Measurements from ENCODE around the gene PLEKHA5.
"Not testable (repeated sequence)": the region's sequence is repeated elsewhere in the genome, so short reads cannot be mapped to it uniquely, and the experiment has no call there.

PLEKHA5 gene

GRCh38 chr12:19410629-19411185 lies 281.2 kb downstream of the PLEKHA5 start:
- no peak for DNase-seq (ENCODE audit: low read depth)

DNA sequence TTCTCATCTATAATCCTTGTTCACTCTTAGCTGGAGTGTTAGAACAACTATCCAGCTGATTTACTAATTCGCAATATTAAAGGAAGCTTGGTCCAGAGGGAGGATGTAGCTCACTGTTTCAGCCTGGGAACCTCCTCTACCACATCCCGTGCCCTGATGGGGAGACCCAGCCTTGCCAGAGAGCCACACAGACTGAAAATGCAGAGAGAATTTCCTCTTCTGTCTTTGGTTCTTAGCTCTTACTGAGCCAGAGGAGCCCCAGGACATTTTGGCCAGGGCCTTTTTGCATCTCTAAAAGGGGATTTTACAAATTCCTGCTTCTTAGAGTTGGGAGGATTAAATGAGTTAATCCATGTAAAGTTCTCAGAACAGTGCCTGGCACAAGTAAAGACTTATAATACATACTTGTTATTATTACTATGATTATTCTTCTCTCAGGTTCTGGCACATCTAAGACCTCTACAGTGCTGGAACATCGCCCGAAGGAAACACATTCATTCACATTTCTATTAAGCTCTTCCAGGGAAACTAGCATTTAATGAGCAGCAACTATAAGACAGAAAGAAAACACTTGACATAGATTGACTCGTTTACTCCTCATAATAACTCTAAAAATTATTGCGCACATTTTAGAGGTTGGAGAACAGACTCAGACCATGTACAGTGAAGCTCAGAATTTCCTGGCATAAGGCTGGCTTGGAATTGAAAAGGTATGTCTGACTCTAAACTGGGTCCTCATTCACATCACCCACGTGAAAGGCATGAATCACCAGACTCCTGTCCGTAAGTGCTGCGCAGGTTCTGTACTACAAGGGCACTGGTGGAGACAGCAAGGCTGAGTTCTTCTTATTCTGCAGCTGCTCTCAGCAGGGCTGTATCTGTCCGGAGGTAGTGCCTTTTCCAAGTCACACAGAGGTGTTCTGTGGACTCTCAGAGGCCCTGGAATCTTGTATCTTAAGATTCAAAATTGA lies 282.0 kb downstream of the PLEKHA5 start:
- no peak for DNase-seq (ENCODE audit: low read depth)

DNA sequence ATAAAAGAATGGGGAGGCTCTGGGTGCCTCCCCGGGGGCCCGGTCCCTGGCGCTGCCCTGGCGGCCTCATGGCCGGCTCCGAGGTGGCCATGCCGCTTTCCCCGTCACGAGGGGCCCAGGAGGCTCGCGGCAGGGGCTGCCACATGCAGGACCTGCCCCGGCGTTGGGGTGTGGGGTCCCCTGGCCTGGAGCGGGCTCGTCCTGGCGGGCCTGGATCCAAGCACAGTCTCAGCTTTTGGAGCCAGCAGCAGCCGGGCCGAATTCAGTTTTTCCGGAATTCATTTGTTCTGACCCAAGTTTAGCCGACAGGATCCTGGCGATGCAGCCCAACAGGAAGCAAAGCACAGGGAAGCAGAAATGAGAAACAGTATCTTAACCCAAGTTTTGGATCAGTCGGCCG lies 283.3 kb downstream of the PLEKHA5 start:
- DNase-seq (ENCODE audit: low read depth): no peak

DNA sequence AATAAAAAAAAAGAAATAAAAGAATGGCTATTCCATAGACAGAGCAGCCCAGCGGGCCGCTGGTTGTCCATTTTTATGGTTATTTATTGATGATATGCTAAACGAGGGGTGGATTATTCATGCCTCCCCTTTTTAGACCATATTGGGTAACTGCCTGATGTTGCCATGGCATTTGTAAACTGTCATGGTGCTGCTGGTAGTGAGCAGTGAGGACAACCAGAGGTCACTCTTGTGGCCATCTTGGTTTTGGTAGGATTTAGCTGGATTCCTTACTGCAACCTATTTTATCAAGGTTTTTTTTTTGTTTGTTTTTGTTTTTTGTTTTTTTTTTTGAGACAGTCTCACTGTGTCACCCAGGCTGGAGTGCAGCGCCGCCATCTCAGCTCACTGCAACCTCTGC lies 284.0 kb downstream of the PLEKHA5 start:
- DNase-seq (ENCODE audit: low read depth): not testable (repeated sequence)

- no peak for DNase-seq (ENCODE audit: low read depth)
Measured at GRCh38 chr12:19415563-19415962, 286.0 kb downstream of the PLEKHA5 start.

GRCh38 chr12:19419086-19419485 lies 289.6 kb downstream of the PLEKHA5 start:
- no peak for DNase-seq (ENCODE audit: low read depth)

DNA sequence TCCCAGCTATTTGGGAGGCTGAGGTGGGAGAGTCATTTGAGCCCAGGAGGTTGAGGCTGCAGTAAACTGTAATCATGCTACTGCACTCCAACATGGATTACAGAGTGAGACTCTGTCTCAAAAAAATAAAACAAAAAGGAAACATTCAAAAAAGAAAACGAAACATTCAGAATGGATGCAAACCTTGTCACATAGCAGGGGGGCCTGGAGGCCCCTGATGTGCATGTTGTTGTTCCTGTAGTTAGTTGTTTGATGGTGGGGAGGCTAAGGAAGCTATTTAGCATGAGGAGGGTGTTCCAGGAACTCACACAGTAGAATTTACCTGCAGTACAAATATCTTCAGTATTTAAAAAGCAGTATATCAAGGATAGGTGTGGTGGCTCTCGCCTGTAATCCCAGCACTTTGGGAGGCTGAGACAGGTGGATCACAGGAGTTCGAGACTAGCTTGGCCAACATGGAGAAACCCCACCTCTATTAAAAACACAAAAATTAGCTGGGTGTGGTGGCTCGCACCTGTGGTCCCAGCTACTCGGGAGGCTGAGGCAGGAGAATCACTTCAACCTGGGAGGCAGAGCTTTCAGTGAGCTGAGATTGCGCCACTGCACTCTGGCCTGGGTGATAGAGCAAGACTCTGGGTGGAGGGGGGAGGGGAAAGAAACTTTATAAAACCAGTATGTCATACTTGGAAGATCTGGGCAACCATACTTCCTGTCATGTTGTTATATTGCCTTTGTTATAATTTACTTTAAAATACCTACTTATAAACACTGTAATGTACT lies 292.2 kb downstream of the PLEKHA5 start:
- no peak for DNase-seq (ENCODE audit: low read depth)

DNA sequence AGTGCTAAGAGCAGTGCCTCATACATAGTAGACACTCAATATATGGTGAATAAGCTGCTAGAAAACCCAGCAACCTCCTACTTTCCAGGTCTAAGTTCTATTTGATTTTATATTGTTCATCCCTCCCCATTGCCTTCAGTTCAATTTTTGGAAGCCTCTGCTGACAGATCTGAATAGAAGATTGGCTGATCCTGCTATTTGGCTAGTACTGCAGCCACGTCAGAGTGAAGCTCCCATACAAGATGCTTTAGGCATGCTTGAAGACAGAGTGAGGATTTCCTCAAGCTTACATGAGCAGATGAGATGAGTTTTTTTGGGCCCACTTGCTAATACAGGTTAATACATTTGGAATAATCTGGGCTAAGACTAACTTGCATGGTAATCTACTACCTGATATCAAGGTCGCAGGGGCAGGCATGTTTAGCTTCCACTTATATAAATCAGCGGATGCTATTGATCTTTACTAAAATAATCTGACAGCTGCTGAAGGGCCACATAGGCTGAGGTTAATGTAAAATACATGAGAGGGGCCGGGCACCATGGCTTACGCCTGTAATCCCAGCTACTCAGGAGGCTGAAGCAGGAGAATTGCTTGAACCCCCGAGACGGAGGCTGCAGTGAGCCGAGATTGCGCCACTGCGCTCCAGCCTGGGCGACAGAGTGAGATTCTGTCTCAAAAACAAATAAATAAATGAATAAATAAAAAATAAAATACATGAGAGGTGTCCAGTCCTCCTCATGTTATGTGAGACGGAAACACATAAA lies 293.8 kb downstream of the PLEKHA5 start:
- DNase-seq (ENCODE audit: low read depth): no peak

All from GM04504 (cell line).